ENCODE data around the gene UGT1A3. TPM values are rescaled to one million over a fixed set of nuclear protein-coding genes. Genes with fewer than 3 reads are reported as not detected.

Gene UGT1A3
- total and polyA plus RNA-seq, 2 donors (not counting 1 experiment from before 2014, with no cell fraction given): not detected

- H4K20me1 ChIP-seq (ENCODE audit: control insufficient read depth, insufficient read depth, low read length, poor library complexity, severe bottlenecking): no peaks in the 10 kb centered on the region
- no peak for TF ChIP-seq EZH2 (IDR thresholded peaks at IDR 0.05; ENCODE audit: borderline replicate concordance, insufficient read depth, low read depth, low read length, poor library complexity, severe bottlenecking)
- TF ChIP-seq CTCF (IDR thresholded peaks at IDR 0.05): no peak
- Mint-ChIP-seq H3K27ac (no peak overlapping the region), H3K9me3 (ENCODE audit: insufficient read depth) (no peaks in the 10 kb centered on the region), H3K4me3 (no peak overlapping the region), H3K27me3 (peaks cover 16% of the 10 kb centered on the region), H3K4me1 (no peaks in the 10 kb centered on the region)
- ATAC-seq (ENCODE audit: low read depth) (no peak), DNase-seq (no peak)
- H3K79me2 ChIP-seq (ENCODE audit: control insufficient read depth, insufficient read depth, low read length): no peaks in the 10 kb centered on the region
- no peak overlapping the region for H2AFZ ChIP-seq (ENCODE audit: insufficient read depth, low read depth, low read length, poor library complexity, severe bottlenecking)
- CTCF ChIA-PET: no interaction called here
- H3K36me3 ChIP-seq (replicated peaks in 1 of 2; ENCODE audit: control extremely low read depth in 1 of 2, control insufficient read depth in 1 of 2, extremely low read depth in 1 of 2, insufficient read depth in 2 of 2, low read length in 1 of 2): no peaks in the 10 kb centered on the region
- peaks cover 0 to 7% (median 0%) of the 10 kb centered on the region in 3 donors for H3K9me3 ChIP-seq (ENCODE audit: control extremely low read depth in 1 of 3, control insufficient read depth in 2 of 3, insufficient read depth in 1 of 3, low read length in 2 of 3)
- intact Hi-C loops (cut with micrococcal nuclease): no loop called here
- WGBS (ENCODE audit: insufficient coverage): 100% methylated on average over 1 of the region's 7 CpGs
- H3K27ac ChIP-seq (ENCODE audit: low read length in 2 of 2): no peak overlapping the region
- no peak overlapping the region for H3K4me3 ChIP-seq (ENCODE audit: control extremely low read depth in 1 of 5, extremely low read depth in 1 of 5, insufficient read depth in 1 of 5, low read depth in 2 of 5, low read length in 4 of 5)
- no peaks in the 10 kb centered on the region for H3K27me3 ChIP-seq (replicated peaks in 1 of 4; ENCODE audit: control extremely low read depth in 1 of 4, control insufficient read depth in 3 of 4, insufficient read depth in 4 of 4, low read length in 3 of 4)
- H3K4me2 ChIP-seq (replicated peaks; ENCODE audit: low read depth, low read length, poor library complexity, severe bottlenecking): no peak overlapping the region
- no peak overlapping the region for H3K9ac ChIP-seq (ENCODE audit: low read length)
- POLR2A ChIA-PET: no interaction called here
- no peaks in the 10 kb centered on the region for H3K4me1 ChIP-seq (ENCODE audit: control insufficient read depth in 2 of 2, insufficient read depth in 2 of 2, low read length in 2 of 2)
Measured at GRCh38 chr2:233756429-233757081, 27.7 kb downstream of the UGT1A3 start.

GRCh38 chr2:233758141-233758540 is 29.3 kb downstream of the UGT1A3 start:
- Mint-ChIP-seq H3K27me3 (peaks cover 20% of the 10 kb centered on the region), H3K4me3 (no peak overlapping the region), H3K4me1 (no peaks in the 10 kb centered on the region), H3K9me3 (ENCODE audit: insufficient read depth) (no peaks in the 10 kb centered on the region), H3K27ac (no peak overlapping the region)
- Histone ChIP-seq H3K27me3 (replicated peaks in 1 of 4; ENCODE audit: control extremely low read depth in 1 of 4, control insufficient read depth in 3 of 4, insufficient read depth in 4 of 4, low read length in 3 of 4) (no peaks in the 10 kb centered on the region), H3K79me2 (ENCODE audit: control insufficient read depth, insufficient read depth, low read length) (no peaks in the 10 kb centered on the region), H2AFZ (ENCODE audit: insufficient read depth, low read depth, low read length, poor library complexity, severe bottlenecking) (no peak overlapping the region), H3K9me3 (ENCODE audit: control extremely low read depth in 1 of 3, control insufficient read depth in 2 of 3, insufficient read depth in 1 of 3, low read length in 2 of 3) (peaks cover 0 to 7% (median 0%) of the 10 kb centered on the region in 3 donors), H3K9ac (ENCODE audit: low read length) (no peak overlapping the region), H3K4me1 (ENCODE audit: control insufficient read depth in 2 of 2, insufficient read depth in 2 of 2, low read length in 2 of 2) (no peaks in the 10 kb centered on the region), H3K4me2 (replicated peaks; ENCODE audit: low read depth, low read length, poor library complexity, severe bottlenecking) (no peak overlapping the region), H3K4me3 (ENCODE audit: control extremely low read depth in 1 of 5, extremely low read depth in 1 of 5, insufficient read depth in 1 of 5, low read depth in 2 of 5, low read length in 4 of 5) (no peak overlapping the region), H3K27ac (ENCODE audit: low read length in 2 of 2) (no peak overlapping the region), H4K20me1 (ENCODE audit: control insufficient read depth, insufficient read depth, low read length, poor library complexity, severe bottlenecking) (no peaks in the 10 kb centered on the region), H3K36me3 (replicated peaks in 1 of 2; ENCODE audit: control extremely low read depth in 1 of 2, control insufficient read depth in 1 of 2, extremely low read depth in 1 of 2, insufficient read depth in 2 of 2, low read length in 1 of 2) (no peaks in the 10 kb centered on the region)
- ChIA-PET POLR2A (no interaction called here), CTCF (no interaction called here)
- no peak for DNase-seq
- ATAC-seq (ENCODE audit: low read depth): no peak
- TF ChIP-seq EZH2 (IDR thresholded peaks at IDR 0.05; ENCODE audit: borderline replicate concordance, insufficient read depth, low read depth, low read length, poor library complexity, severe bottlenecking) (no peak), CTCF (IDR thresholded peaks at IDR 0.05) (no peak)
- intact Hi-C loops (cut with micrococcal nuclease): no loop called here

Data from B cell (primary cell).